Effector memory CD4-positive, alpha-beta T cell (primary cell): ENCODE results near the gene SHISA5.

Source experiments
- DNase-seq, 3 donors: peaks; one replicate each; pipeline ENCODE4 v3.0.0-alpha.2; 2020
- H3K27ac ChIP-seq: 2 replicates; pipeline ENCODE4 v1.7.0; 2013; ENCODE audit warnings: mild to moderate bottlenecking, low read length, moderate library complexity; ENCODE audit not compliant: insufficient read depth, poor library complexity, severe bottlenecking
- H3K27me3 ChIP-seq: replicated peaks from 2 replicates; pipeline ENCODE4 v1.7.0; 2013; ENCODE audit warnings: mild to moderate bottlenecking, low read length; ENCODE audit not compliant: insufficient read depth, control insufficient read depth, poor library complexity, severe bottlenecking
- H3K36me3 ChIP-seq: 2 replicates; pipeline ENCODE4 v1.7.0; 2013; ENCODE audit warnings: mild to moderate bottlenecking, low read length, moderate library complexity; ENCODE audit not compliant: control insufficient read depth, insufficient read depth
- H3K4me1 ChIP-seq: 2 replicates; pipeline ENCODE4 v1.7.0; 2013; ENCODE audit warnings: low read length, mild to moderate bottlenecking; ENCODE audit not compliant: control insufficient read depth, insufficient read depth, poor library complexity, severe bottlenecking
- H3K4me3 ChIP-seq: 2 replicates; pipeline ENCODE4 v1.7.0; 2013; ENCODE audit warnings: low read length, low read depth, mild to moderate bottlenecking; ENCODE audit not compliant: insufficient read depth, poor library complexity, severe bottlenecking
- H3K9me3 ChIP-seq: 2 replicates; pipeline ENCODE4 v1.7.0; 2013; ENCODE audit warnings: mild to moderate bottlenecking, low read length, moderate library complexity; ENCODE audit not compliant: control insufficient read depth

Gene SHISA5

GRCh38 chr3:48434591-48435222, 69.3 kb downstream of the SHISA5 start:
- Histone ChIP-seq H3K36me3 (no peaks in the 10 kb centered on the region), H3K27me3 (no peaks in the 10 kb centered on the region), H3K4me3 (no peak overlapping the region), H3K27ac (no peak overlapping the region), H3K4me1 (peaks cover 5% of the 10 kb centered on the region), H3K9me3 (no peaks in the 10 kb centered on the region)
- peak in 1 of 3 donors; percentile 8 for DNase-seq

DNA sequence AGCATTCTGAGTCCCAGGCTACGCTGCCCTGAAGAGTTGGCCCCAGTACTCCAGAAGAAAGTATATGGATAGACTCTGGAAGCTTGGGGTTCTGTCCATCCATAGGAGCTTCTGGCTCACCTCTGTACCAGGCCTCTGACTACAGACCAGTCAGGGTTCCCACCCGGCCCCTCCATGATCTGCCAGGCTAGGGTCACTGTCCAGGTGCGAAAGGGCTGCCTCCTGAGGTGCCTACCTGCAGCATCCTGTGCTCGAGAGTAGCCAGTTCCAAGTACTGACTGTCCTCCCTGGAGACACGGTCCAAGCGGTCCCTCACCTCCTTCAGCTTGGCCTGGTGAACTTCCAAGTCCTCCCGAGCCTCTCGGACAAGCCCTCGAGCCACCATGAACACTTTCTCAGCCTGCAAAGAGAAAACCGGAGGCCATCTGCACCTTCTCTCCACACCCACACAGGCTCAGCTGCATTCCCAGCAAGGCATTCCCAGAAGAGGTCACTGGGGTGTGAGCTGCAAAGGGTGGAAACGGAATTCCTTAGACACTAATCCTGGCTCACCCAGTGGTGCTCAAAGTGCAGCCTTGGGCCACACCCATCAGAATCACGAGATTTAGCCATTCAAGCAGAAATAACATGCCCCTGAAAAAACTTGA, 70.4 kb downstream of the SHISA5 start:
- Histone ChIP-seq H3K9me3 (no peaks in the 10 kb centered on the region), H3K27me3 (no peaks in the 10 kb centered on the region), H3K36me3 (no peaks in the 10 kb centered on the region), H3K27ac (no peak overlapping the region), H3K4me3 (no peak overlapping the region), H3K4me1 (peaks cover 5% of the 10 kb centered on the region)
- DNase-seq = no peak

- H3K27me3 ChIP-seq = no peaks in the 10 kb centered on the region
- no peak overlapping the region for H3K27ac ChIP-seq
- H3K9me3 ChIP-seq = no peaks in the 10 kb centered on the region
- H3K36me3 ChIP-seq = no peaks in the 10 kb centered on the region
- DNase-seq = no peak
- no peak overlapping the region for H3K4me3 ChIP-seq
- peaks cover 9% of the 10 kb centered on the region for H3K4me1 ChIP-seq
Observed at GRCh38 chr3:48432411-48433371, 71.3 kb downstream of the SHISA5 start.

DNA sequence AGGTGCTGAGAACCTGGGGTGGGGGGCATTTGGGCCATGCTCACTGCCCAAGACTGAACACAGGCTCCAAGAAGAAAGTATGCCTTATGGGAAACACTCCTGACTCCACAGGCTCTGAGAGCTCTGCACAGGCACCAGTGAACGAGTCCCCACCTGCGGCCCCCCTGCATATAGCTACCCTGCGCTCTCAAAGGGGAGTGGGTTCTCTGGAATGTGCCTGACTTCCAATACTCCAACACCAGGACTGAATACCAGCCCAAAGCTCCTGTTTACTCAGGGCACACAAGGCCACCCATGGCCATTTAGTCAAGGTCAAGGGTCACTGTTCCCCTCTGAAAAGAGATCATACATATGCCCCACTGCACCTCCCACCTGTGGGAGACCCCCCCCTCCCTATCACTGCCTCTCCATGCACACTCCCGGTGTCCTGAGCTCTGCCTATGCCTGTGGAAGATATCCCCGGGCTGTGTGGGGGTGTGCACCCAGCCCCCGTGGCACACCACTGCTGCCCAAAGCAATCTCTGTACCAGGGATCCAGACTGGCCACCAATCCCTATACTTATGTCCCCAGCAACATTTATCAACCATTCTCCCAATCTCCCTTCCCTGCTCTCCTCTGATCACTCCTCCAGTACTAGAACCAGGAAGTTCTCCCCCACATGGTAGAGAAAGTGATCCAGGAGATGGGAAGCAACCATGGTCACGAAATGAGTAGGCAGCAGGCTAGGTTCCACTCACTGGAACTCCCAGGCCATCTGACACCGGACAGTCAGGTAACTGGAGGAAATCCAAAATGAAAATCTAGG, 72.5 kb downstream of the SHISA5 start:
- Histone ChIP-seq H3K4me3 (no peak overlapping the region), H3K27me3 (no peaks in the 10 kb centered on the region), H3K27ac (no peak overlapping the region), H3K9me3 (no peaks in the 10 kb centered on the region), H3K36me3 (no peaks in the 10 kb centered on the region), H3K4me1 (peaks cover 9% of the 10 kb centered on the region)
- no peak for DNase-seq

GRCh38 chr3:48430708-48431101, 73.3 kb downstream of the SHISA5 start:
- Histone ChIP-seq H3K4me1 (peaks cover 9% of the 10 kb centered on the region), H3K27ac (no peak overlapping the region), H3K27me3 (no peaks in the 10 kb centered on the region), H3K4me3 (no peak overlapping the region), H3K36me3 (no peaks in the 10 kb centered on the region), H3K9me3 (no peaks in the 10 kb centered on the region)
- no peak for DNase-seq

DNA sequence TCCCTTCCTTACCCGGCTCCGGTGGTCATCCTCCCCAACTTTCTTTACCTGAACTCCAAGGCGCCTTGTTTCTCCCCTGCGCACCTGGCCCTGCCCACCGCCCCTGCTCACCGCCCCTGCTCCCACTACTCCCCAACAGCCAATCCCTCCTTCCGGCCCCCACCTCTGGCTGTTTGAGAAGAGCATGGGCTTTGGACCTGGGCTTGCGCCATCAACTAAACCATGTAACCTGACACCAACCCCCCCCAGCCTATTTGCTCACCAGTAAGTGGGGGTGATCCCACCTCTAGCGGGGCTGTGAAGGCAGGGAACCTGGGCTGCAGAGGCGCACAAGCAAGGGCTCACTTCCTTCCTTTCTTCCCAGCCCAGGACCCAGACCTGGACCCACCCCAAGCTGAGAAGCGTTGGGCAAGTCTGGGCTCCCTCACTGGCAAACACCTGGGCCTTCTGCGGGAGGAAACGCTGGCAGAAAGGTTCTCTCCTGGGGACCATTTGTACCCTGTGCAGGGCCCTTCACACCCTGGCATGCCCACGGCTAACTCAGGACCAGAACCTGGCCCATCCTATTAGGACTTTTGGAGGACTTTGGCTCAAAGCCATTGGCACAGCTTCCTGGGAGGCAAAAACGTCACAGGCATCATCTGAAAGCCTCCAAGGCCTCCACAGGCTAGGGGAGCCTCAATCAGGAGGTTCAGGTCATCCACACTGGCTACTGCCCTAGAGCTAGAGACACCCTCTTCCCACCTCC, 73.8 kb downstream of the SHISA5 start, which contains the start of gene PLXNB1:
TSS of gene PLXNB1 (minus strand) at position 127 of the 748 bp plus-strand sequence. CDS start 5,475 bp downstream, outside the sequence.
- DNase-seq = no peak
- Histone ChIP-seq H3K36me3 (no peaks in the 10 kb centered on the region), H3K27ac (no peak within 1 kb of the TSS), H3K9me3 (no peaks in the 10 kb centered on the region), H3K4me3 (peak within 1 kb of the TSS; percentile 62), H3K4me1 (peaks cover 9% of the 10 kb centered on the region), H3K27me3 (no peaks in the 10 kb centered on the region)

GRCh38 chr3:48429317-48429959, 74.5 kb downstream of the SHISA5 start:
- Histone ChIP-seq H3K27ac (no peak overlapping the region), H3K9me3 (no peaks in the 10 kb centered on the region), H3K4me1 (peaks cover 9% of the 10 kb centered on the region), H3K4me3 (peak overlapping the region; percentile 62), H3K27me3 (no peaks in the 10 kb centered on the region), H3K36me3 (no peaks in the 10 kb centered on the region)
- peak; percentile 61 to 68 (median 62) for DNase-seq

- DNase-seq = no peak
- Histone ChIP-seq H3K4me1 (peaks cover 9% of the 10 kb centered on the region), H3K36me3 (no peaks in the 10 kb centered on the region), H3K27me3 (no peaks in the 10 kb centered on the region), H3K4me3 (peak overlapping the region; percentile 62), H3K9me3 (no peaks in the 10 kb centered on the region), H3K27ac (no peak overlapping the region)
Observed at GRCh38 chr3:48428572-48429316, 75.2 kb downstream of the SHISA5 start.
